SU-DHL-6 (cell line): Measurements from ENCODE around the gene MRPL54.

Experiments
- H2AFZ ChIP-seq: fragments of 200-600 bp; sonication (generic); 2 replicates; pipeline ENCODE4 v1.6.1; 2014; ENCODE audit warnings: low read depth, mild to moderate bottlenecking, moderate library complexity, mixed read lengths, antibody characterized with exemption, low read length; ENCODE audit not compliant: severe bottlenecking
- H3F3A ChIP-seq: fragments of 200-600 bp; shearing (Covaris generic); 2 replicates; pipeline ENCODE4 v1.6.0; 2016; ENCODE audit warnings: antibody characterized with exemption, mild to moderate bottlenecking; ENCODE audit not compliant: insufficient read depth
- H3K27ac ChIP-seq: fragments of 200-600 bp; sonication (generic); 2 replicates; pipeline ENCODE4 v1.5.1; 2016; ENCODE audit warnings: low read depth, mild to moderate bottlenecking, low read length, moderate library complexity, mixed read lengths
- H3K27me3 ChIP-seq: fragments of 200-600 bp; sonication (generic), shearing (Covaris generic); 2 replicates; pipeline ENCODE4 v1.6.0; 2014; ENCODE audit warnings: mild to moderate bottlenecking, low read length
- H3K36me3 ChIP-seq: fragments of 200-600 bp; sonication (generic); 2 replicates; pipeline ENCODE4 v1.6.1; 2014; ENCODE audit warnings: mild to moderate bottlenecking, low read length, mixed read lengths
- H3K4me2 ChIP-seq: fragments of 300-600, 200-600 bp; shearing (Covaris generic), sonication (generic); 2 replicates; pipeline ENCODE4 v1.6.0; 2014; ENCODE audit warnings: low read length, low read depth, mild to moderate bottlenecking; ENCODE audit not compliant: poor library complexity, severe bottlenecking
- H3K4me3 ChIP-seq: fragments of 200-600 bp; sonication (generic); 2 replicates; pipeline ENCODE4 v1.5.1; 2014; ENCODE audit warnings: antibody characterized with exemption, low read length, mild to moderate bottlenecking, mixed read lengths; ENCODE audit not compliant: insufficient read depth, poor library complexity, severe bottlenecking
- H3K79me2 ChIP-seq: fragments of 200-600 bp; sonication (generic); 2 replicates; pipeline ENCODE4 v1.6.1; 2014; ENCODE audit warnings: mild to moderate bottlenecking, low read length, moderate library complexity; ENCODE audit not compliant: insufficient read depth
- H3K9ac ChIP-seq: fragments of 200-600 bp; sonication (generic); 2 replicates; pipeline ENCODE4 v1.7.0; 2014; ENCODE audit warnings: mild to moderate bottlenecking, low read length
- H3K9me2 ChIP-seq: fragments of 200-600 bp; sonication (generic); replicated peaks from 2 replicates; pipeline ENCODE4 v1.6.1; 2014; ENCODE audit warnings: low read length; ENCODE audit not compliant: insufficient read depth
- H3K9me3 ChIP-seq: fragments of 200-600 bp; sonication (generic); 2 replicates; pipeline ENCODE4 v1.6.1; 2014; ENCODE audit warnings: low read length, mixed read lengths; ENCODE audit not compliant: insufficient read depth
- H4K20me1 ChIP-seq: fragments of 200-600 bp; sonication (generic); 2 replicates; pipeline ENCODE4 v1.6.1; 2014; ENCODE audit warnings: low read depth, mild to moderate bottlenecking, antibody characterized with exemption, low read length, moderate library complexity, mixed read lengths
- CTCF ChIP-seq: fragments of 200-600 bp; sonication (generic); IDR thresholded peaks from one replicate; pipeline ENCODE4 v1.5.1; 2017; ENCODE audit warnings: antibody characterized with exemption, mild to moderate bottlenecking, low read length, moderate library complexity; ENCODE audit not compliant: insufficient read depth, poor library complexity, severe bottlenecking
- EZH2phosphoT487 ChIP-seq: fragments of 200-600 bp; sonication (generic), shearing (Covaris generic); conservative IDR thresholded peaks from 2 replicates; pipeline ENCODE4 v1.6.1; 2018; ENCODE audit warnings: mild to moderate bottlenecking, antibody characterized with exemption, low read length, moderate library complexity, mixed read lengths

Gene MRPL54

DNA sequence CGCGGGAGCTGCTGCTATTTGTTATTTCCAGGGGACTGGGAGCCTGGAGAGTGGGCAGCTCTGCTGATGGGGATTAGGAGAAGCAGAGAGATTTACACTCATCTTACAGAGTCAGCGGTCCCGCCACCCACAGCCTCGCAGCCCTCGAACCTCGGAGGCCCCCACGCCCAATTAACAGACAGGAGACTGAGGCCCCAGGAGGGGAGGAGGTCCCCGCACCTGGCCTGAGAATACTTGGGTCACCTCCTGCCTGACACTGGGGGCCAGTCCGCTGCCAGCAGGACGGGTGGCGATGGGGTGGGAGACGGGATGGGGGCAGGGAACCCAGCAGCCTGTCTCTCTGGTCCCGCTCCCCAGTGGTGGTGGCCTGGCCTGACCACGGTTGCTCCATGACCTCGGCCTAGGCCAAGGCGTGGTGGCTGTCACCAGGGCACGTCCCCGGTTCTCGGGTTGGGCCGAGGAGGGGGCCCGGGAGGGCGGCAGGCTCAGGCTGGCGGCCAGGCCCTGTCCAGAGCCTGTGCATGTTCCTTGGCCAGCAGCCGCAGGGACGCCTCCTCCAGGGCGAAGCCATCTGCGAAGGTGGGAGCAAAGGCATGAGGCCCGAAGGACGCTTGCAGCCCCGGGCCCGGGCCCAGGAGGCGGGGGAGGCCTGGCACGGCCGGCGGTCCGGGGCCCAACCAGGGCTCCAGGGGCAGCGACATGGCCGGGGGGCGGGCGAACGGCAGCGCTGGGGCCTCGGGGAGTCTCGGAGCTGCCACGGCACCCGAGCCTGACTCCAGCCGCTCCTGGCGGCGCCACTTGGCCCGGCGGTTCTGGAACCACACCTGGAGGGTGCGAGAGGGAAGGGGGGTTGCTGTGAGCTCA is 7.9 kb downstream of the MRPL54 start:
- Histone ChIP-seq H3K79me2 (no peaks in the 10 kb centered on the region), H3K27me3 (no peaks in the 10 kb centered on the region), H3K9ac (no peak overlapping the region), H3F3A (no peaks in the 10 kb centered on the region), H2AFZ (no peak overlapping the region), H4K20me1 (no peaks in the 10 kb centered on the region), H3K4me3 (no peak overlapping the region), H3K36me3 (no peaks in the 10 kb centered on the region), H3K9me3 (no peaks in the 10 kb centered on the region), H3K4me2 (no peak overlapping the region), H3K9me2 (no peaks in the 10 kb centered on the region), H3K27ac (no peak overlapping the region)
- TF ChIP-seq CTCF (no peak), EZH2phosphoT487 (no peak)

DNA sequence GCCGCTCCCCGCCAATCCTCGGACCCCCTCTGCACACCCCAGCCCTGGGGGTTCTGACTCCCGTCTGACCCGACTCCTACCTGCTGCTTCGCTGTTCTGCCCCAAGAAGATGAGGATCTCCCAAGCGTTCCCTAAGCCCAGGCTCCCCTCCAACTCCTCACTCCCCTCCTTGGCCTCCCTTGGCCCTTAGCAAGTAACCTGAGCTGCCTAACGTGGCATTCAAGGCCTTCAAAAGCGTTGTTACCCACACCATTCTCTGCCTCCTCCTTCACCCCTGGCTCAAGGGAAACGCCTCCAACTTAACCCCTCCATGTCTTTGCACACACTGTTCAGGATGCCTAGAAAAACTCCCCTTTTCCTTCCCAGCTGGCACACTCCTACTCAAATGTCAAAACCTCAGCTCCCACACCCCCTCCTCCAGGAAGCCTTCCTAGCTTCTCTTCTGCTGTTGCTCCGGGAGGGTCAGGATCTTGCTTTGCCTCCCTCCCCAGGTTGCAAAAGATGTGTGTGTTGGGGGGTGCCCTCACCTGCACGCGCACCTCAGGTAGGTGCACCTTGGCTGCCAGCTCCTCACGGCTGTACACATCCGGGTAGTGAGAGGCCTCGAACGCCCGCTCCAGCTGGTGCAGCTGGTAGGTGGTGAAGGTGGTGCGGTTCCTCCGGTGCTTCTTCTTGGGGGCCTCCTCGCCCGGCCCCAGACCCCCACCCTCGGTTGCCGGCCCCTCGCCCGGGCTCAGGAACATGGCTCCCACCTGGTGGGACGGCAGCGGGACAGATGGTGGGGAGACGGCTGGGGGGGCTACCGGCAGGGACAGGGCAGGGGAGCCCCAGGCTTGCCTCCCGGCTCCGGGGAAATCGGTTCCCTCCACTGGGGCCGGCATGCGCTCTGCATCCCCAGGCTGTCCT is 8.8 kb downstream of the MRPL54 start:
- H2AFZ ChIP-seq, result no peak overlapping the region
- no peak overlapping the region for H3K9ac ChIP-seq
- no peak overlapping the region for H3K27ac ChIP-seq
- no peaks in the 10 kb centered on the region for H3F3A ChIP-seq
- no peaks in the 10 kb centered on the region for H3K79me2 ChIP-seq
- TF ChIP-seq EZH2phosphoT487 (no peak), CTCF (no peak)
- H3K9me3 ChIP-seq, result no peaks in the 10 kb centered on the region
- no peak overlapping the region for H3K4me3 ChIP-seq
- H3K36me3 ChIP-seq, result no peaks in the 10 kb centered on the region
- no peaks in the 10 kb centered on the region for H4K20me1 ChIP-seq
- H3K4me2 ChIP-seq, result no peak overlapping the region
- no peaks in the 10 kb centered on the region for H3K9me2 ChIP-seq
- no peaks in the 10 kb centered on the region for H3K27me3 ChIP-seq

- no peak within 1 kb of the TSS for H3K9ac ChIP-seq
These were observed 9.5 kb downstream of the MRPL54 start, which contains the start of gene RAX2 for GRCh38 chr19:3771906-3772455. Gene RAX2, minus strand, starts transcription at chr19:3772228. Its CDS starts 486 bp downstream, at chr19:3771742.

More at GRCh38 chr19:3771906-3772455, 9.5 kb downstream of the MRPL54 start, which contains the start of gene RAX2:
- H3K9me2 ChIP-seq, result no peaks in the 10 kb centered on the region
- H3K9me3 ChIP-seq, result no peaks in the 10 kb centered on the region
- H3K27ac ChIP-seq, result no peak within 1 kb of the TSS
- H3K27me3 ChIP-seq, result no peaks in the 10 kb centered on the region
- TF ChIP-seq EZH2phosphoT487, result no peak
- TF ChIP-seq CTCF, result no peak
- no peak within 1 kb of the TSS for H2AFZ ChIP-seq
- H3F3A ChIP-seq, result no peaks in the 10 kb centered on the region
- no peak within 1 kb of the TSS for H3K4me2 ChIP-seq
- no peaks in the 10 kb centered on the region for H3K36me3 ChIP-seq
- H3K4me3 ChIP-seq, result no peak within 1 kb of the TSS
- no peaks in the 10 kb centered on the region for H3K79me2 ChIP-seq
- no peaks in the 10 kb centered on the region for H4K20me1 ChIP-seq
